ENCODE measurements around the gene EXD2.
"Not testable (repeated sequence)": the region's sequence is repeated elsewhere in the genome, so short reads cannot be mapped to it uniquely, and the experiment has no call there.

Gene EXD2

GRCh38 chr14:69199786-69200185 lies 8.5 kb downstream of the EXD2 start:
- DNase-seq (ENCODE audit: low read depth in 2 of 2) = no peak

DNA sequence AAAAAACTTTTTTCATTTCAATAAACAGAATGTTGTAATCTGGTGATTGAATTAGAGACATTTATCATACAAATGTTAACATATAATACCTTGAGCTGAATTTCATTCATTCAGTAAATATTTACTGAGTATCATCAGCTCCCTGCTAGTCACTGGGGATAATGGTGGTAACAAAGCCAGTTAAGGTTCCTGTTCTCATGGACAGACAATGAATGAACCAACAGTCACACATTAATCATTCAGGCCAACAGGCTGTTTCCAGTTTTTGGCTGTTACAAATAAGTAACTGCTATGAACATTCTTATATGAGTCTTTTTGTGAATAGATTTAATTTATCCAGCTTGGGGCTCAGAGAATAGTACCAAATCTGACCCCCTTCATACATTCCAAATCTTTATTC lies 13.5 kb downstream of the EXD2 start:
- no peak for DNase-seq (ENCODE audit: low read depth in 2 of 2)

- no peak for DNase-seq (ENCODE audit: low read depth in 2 of 2)
Measured at GRCh38 chr14:69207435-69208041, 16.2 kb downstream of the EXD2 start.

DNA sequence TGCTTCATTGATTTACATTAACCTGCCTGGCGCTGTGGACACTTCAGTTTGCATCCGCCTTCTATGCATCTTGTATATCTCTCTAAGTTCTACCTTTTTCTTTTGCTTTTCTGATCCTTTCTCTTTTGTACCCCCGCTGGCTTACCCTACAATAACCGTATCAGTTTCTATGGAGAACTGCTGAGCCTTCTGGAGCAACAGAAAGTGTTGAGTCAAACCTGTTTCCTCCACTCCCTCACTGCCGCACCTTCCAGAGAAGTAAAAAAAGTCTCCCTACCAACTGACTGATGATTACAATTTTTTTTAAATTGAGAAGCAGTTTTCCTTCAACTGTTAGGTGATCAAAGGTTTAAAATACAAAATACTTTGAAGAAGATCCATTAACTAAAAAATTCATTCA lies 17.4 kb downstream of the EXD2 start:
- DNase-seq (ENCODE audit: low read depth in 2 of 2) = no peak

GRCh38 chr14:69214393-69214792 lies 23.1 kb downstream of the EXD2 start:
- no peak for DNase-seq (ENCODE audit: low read depth in 2 of 2)

- DNase-seq (ENCODE audit: low read depth in 2 of 2) = not testable (repeated sequence)
Measured at GRCh38 chr14:69217663-69218062, 26.4 kb downstream of the EXD2 start.

- no peak for DNase-seq (ENCODE audit: low read depth in 2 of 2)
Measured at GRCh38 chr14:69224946-69225345, 33.6 kb downstream of the EXD2 start.

DNA sequence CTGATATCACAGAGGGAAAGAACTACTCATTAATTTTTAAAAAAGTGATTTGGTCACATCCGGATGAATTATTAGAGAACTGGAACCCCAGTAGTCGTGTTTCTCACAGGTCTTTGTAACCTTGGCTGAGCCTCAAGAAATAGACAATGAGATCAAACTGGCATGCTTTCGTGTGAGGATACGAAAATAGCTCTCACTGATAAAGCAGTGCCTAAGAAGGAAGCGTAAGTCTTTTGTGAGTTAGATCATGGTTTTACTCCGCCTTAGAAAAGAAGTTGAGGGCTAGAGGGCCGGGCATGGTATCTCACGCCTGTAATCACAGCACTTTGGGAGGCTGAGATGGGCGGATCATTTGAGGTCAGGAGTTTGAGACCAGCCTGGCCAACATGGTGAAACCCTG lies 34.9 kb downstream of the EXD2 start:
- DNase-seq (ENCODE audit: low read depth in 2 of 2) = no peak

DNA sequence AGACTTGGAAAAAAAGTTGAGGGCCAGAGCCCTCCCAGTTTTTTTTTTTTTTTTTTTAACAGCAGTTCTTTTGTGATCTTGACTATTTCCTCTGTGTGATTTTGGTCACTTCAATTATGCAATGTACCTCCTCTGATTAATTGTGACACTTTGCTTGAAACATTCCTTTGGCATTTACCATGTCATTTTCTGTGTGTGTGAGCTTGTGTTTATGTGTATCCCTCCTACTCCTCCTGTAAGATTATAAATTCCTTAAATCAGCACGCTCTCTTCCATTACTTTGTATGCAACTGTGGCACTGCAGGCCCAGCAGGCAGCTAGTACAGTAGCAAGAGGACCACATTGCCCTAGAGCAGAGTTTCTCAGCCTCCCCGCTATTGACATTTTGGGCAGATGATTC lies 35.4 kb downstream of the EXD2 start:
- DNase-seq (ENCODE audit: low read depth in 2 of 2) = no peak

DNA sequence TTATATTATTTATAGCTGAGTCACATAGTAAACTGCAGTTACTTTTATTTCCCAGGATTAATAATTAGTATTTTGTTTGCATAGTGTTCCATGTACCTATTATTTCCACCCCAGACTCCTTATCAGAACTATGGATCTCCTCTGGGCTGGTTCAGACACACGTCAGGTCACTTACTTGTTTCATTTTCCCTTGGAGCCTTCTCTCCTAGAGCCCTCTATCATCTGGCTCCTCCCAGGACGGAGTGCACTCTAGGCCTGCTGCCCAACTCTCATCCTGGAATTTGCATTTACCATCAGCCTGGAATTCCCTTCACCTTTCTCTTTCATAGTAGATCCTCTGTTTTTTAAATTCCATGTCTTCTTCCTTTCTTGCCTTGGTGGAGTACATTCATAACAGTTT lies 40.2 kb downstream of the EXD2 start:
- DNase-seq (ENCODE audit: low read depth in 2 of 2) = no peak

GRCh38 chr14:69232388-69232787 lies 41.1 kb downstream of the EXD2 start:
- DNase-seq (ENCODE audit: low read depth in 2 of 2) = no peak

- no peak for DNase-seq (ENCODE audit: low read depth in 2 of 2)
Measured at GRCh38 chr14:69234106-69234505, 42.8 kb downstream of the EXD2 start.

DNA sequence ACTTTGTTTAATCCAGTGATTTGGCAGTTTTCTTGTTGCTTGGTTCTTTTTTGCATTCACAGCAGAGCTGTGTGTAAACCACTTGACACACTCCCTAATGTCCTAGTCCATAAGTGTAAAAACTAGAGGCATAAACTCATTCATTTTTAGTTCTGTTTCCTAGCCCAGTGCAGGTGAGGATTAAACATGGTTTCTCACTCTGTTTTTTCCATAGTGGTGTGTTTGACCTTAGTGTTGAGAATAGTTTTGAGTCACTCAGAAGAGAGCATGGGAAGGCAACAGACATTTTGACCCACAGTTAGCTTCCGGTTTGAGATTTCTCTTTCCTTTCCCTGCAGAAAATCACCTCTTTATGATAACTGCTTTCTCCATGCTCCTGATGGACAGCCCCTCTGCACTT lies 44.4 kb downstream of the EXD2 start:
- no peak for DNase-seq (ENCODE audit: low read depth in 2 of 2)

DNA sequence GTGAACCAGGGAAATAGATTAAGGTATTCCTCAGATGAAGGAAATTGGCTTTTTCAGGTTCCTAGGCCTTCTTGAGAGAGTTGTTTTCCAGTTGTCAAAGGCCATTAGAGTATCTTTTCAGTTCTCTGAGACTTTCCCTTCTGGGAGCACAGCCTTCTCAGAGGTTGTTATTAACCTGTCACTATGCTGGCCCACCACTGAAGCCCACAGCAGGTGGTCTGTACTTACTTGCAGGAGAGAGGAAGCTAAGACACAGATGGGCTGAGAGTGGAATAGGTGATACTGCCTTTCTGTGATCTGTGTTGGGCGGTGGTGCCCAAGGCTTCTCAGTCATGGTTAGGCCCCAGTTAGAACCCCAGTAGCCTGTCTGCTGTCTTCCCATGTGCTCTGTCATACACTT lies 45.8 kb downstream of the EXD2 start:
- no peak for DNase-seq (ENCODE audit: low read depth in 2 of 2)

GRCh38 chr14:69237584-69237983 lies 46.3 kb downstream of the EXD2 start:
- DNase-seq (ENCODE audit: low read depth in 2 of 2) = no peak

GRCh38 chr14:69238883-69239282 lies 47.6 kb downstream of the EXD2 start:
- no peak for DNase-seq (ENCODE audit: low read depth in 2 of 2)

- no peak for DNase-seq (ENCODE audit: low read depth in 2 of 2)
Measured at GRCh38 chr14:69240527-69241173, 49.4 kb downstream of the EXD2 start.

- no peak for DNase-seq (ENCODE audit: low read depth in 2 of 2)
Measured at GRCh38 chr14:69241577-69241976, 50.3 kb downstream of the EXD2 start.

DNA sequence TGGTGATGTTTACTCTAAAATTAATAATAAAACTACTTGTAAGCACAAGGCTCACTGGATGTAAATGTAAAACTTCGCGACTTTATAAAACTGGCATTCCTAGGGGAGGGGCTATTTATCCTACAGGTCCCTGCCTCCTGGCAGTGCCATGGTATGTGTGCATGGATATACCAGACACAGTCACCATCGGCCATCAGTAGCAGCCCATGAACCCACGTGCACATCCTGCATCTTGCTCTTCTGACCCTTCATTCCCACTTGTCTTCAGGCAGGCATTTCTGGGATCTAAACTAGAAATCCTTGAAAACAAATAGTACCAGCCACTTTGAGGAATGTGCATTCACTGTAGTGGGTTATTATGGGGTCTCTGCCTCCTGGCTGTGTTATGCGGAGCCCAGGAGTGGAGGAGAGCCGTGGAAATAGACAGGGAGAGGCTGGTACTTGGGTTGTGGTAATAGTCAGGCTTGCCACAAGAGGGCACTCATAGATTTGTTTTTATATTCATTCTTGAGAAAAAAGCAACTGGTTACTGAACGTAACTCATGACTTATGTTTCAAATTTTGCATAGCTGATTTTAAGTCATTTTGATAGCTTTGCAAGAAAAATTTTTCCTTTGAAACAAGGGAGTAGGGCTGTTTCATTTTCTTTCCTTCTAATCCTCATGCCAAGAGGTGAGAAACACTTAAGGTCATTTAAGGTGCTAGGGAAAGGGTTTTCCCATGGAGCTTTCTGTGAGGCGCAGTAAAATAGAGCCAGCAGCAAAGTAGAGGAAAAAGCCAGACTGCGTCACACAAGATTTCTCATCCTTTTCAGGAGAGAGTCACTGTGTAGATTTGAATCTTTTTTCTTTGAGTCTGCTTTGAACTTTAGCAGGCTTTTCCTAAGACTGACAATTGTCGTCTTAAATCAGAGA lies 51.3 kb downstream of the EXD2 start:
- DNase-seq (ENCODE audit: low read depth in 2 of 2) = peak in 1 of 2 donors; percentile 28

GRCh38 chr14:69244946-69245345 lies 53.6 kb downstream of the EXD2 start:
- DNase-seq (ENCODE audit: low read depth in 2 of 2) = no peak

GRCh38 chr14:69246331-69246730 lies 55.0 kb downstream of the EXD2 start:
- DNase-seq (ENCODE audit: low read depth in 2 of 2) = no peak

DNA sequence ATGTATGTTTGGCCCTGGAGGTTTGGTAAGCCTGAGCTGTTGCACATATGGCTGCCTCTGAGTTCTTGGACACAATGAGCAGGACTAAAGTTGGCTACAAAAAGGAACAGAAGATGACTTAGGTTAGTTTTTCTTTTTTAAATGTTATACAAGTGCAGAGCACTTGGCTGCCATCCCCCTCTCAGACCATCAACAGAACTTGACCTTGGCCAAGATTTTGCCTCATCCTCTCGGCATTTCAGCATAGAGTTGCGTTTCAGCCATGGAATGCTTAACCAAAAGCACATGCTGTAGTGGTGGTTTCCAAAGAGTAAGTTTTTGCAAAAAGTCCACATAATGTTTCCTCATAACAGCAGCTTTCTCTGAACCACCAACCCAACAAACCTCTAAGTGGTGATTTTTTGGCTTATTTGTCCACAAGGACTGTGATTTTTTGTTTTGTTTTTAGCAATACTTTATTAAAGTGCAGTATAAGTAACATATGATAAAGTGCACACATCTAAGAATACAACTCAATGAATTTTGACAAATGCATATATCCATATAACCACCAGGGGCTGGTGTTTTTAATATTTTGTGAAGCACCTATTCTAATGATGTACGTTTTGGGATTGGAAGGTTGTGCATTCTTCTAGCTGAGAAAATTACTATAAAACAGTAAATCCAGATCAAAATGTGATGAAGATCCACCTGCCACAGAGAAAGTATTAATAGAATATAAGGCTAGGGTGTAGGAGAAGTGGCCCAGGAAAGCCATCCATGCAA lies 56.6 kb downstream of the EXD2 start:
- no peak for DNase-seq (ENCODE audit: low read depth in 2 of 2)
